Suprapubic skin (tissue), 4 donors: Measurements from ENCODE around the gene MRRF. TPM values are rescaled to one million over a fixed set of nuclear protein-coding genes. Genes with fewer than 3 reads are reported as not detected.

Experiments
- DNase-seq, 2 donors: peaks; one replicate each; pipeline ENCODE4 v3.0.0-alpha.2; 2019; ENCODE audit warnings: low spot score in 2 of 2
- H3K27ac ChIP-seq: fragments of 200-600 bp; sonication (generic); one replicate; pipeline ENCODE4 v1.5.1; 2019
- H3K27me3 ChIP-seq: fragments of 200-600 bp; sonication (generic); one replicate; pipeline ENCODE4 v1.5.1; 2019
- H3K36me3 ChIP-seq: fragments of 200-600 bp; sonication (generic); one replicate; pipeline ENCODE4 v1.5.1; 2019
- H3K4me1 ChIP-seq: fragments of 200-600 bp; sonication (generic); one replicate; pipeline ENCODE4 v1.5.1; 2019
- H3K4me3 ChIP-seq: fragments of 200-600 bp; sonication (generic); one replicate; pipeline ENCODE4 v1.5.1; 2019; ENCODE audit warnings: mild to moderate bottlenecking
- H3K9me3 ChIP-seq: fragments of 200-600 bp; sonication (generic); one replicate; pipeline ENCODE4 v1.5.1; 2019
- CTCF ChIP-seq, 2 donors: fragments of 200-600 bp in 1 of 2; fragments of 450-650 bp in 1 of 2; sonication (generic) in 1 of 2; IDR thresholded peaks; one replicate each; pipeline ENCODE4 v1.5.1; 2016 to 2019; ENCODE audit warnings: antibody characterized with exemption in 2 of 2, mild to moderate bottlenecking in 1 of 2, moderate library complexity in 1 of 2
- EP300 ChIP-seq: sonication (generic); formaldehyde crosslinking; IDR thresholded peaks from one replicate; pipeline ENCODE4 v1.6.1; 2017; ENCODE audit warnings: antibody characterized with exemption
- POLR2A ChIP-seq, 2 donors: fragments of 450-650 bp; IDR thresholded peaks; one replicate each; pipeline ENCODE4 v1.6.1; 2017; ENCODE audit warnings: antibody characterized with exemption in 2 of 2, mild to moderate bottlenecking in 2 of 2, moderate library complexity in 2 of 2
- POLR2AphosphoS5 ChIP-seq, 3 donors: sonication (generic); formaldehyde crosslinking; IDR thresholded peaks; one replicate each; pipeline ENCODE4 v1.6.1; 2017; ENCODE audit warnings: antibody characterized with exemption in 3 of 3
- WGBS: methylation state at CpG from one replicate; pipeline ENCODE4 v1.1.5; 2018; 5-methylcytosine and 5-hydroxymethylcytosine counted together
- total RNA-seq, 4 donors: library from RNA; depleted of rRNA; stranded (reverse); fragments of >200 nt; gene quantifications; one replicate each; pipeline ENCODE4 v1.1.0, GENCODE V29; 2016

Gene MRRF
- total RNA-seq, 4 donors from 2014 or later, result 41.3 to 75.2 (median 44.2) TPM

DNA sequence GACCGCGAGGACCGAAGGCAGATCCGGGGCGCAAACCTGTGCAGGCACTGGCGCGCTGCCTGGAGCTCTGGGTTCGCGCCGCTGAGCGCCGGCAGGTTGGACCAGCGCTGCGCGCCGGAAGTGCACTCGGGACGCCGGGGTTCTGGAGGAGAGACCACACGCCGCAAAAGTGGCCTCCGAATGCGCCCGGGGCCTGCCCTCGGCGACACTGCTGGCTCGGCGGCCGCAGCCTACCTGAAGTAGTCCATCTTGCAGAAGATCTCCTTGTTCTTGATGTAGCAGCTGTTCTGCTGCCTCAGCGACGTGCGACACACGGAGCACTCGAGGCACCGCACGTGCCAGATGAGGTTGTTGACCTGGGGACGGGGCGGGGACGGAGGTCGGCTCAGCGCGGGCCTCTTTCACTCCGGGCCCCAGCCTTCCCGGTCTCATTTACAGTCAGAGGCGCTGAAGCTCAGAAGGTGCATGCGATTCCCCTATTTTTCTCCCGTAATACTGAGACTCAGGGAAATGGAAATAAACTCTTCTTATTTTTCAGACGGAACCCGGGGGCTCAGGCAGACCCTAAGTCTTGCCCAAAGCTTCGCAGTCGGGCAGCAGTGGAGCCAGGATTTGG is 38.4 kb upstream of the MRRF start:
- peak overlapping the region; percentile 53 for H3K4me3 ChIP-seq
- no peaks in the 10 kb centered on the region for H3K9me3 ChIP-seq
- 3% methylated on average over 13 of the region's 51 CpGs for WGBS
- peaks cover 99% of the 10 kb centered on the region for H3K27me3 ChIP-seq
- TF ChIP-seq CTCF (IDR thresholded peaks at IDR 0.05), result no peak
- TF ChIP-seq POLR2A (IDR thresholded peaks at IDR 0.05), result no peak
- no peak for TF ChIP-seq POLR2AphosphoS5 (IDR thresholded peaks at IDR 0.05)
- no peak for TF ChIP-seq EP300
- H3K27ac ChIP-seq, result no peak overlapping the region
- DNase-seq, result no peak
- no peaks in the 10 kb centered on the region for H3K36me3 ChIP-seq
- peaks cover 42% of the 10 kb centered on the region for H3K4me1 ChIP-seq

DNA sequence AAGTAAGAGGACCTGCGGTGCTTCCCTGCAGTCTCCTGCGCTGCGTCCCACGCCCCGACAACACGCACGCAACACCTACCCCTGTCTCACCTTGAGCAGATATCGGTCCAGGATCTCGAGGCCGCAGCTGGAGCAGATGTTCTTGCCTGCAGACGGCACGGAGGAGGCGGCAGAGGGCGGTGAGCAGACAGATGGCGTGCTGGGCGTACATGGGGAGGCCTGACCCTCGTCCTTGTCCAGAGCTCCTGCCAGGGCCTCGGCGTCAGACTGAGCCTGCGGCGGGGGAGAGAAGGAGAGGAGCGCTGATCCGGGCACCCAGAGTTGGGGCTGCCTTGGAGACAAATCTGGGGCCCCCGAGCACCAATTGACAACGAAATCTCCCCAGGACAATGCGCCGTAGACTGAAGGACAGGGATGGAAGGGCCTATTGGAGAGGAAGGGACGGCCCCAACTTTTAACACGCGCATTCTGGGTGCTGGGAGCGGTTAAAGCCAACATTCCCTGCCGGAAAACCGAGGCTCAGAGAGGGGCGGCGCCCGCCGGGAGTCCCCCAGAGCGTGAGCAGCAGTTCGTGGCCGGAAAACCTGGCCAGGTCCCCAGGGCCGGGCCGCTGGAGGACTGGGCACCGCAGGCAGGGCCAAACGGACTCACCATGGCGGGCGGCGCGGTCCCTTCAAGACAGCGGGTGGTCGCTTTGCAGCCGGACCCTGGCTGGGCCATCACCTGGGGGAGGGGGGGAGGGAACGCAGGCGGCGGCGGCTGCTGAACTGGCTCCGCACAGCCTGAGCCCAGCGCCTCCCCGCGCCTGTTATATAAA is 37.7 kb upstream of the MRRF start:
- DNase-seq, result no peak
- TF ChIP-seq CTCF (IDR thresholded peaks at IDR 0.05), result no peak
- TF ChIP-seq POLR2A (IDR thresholded peaks at IDR 0.05), result no peak
- TF ChIP-seq EP300, result no peak
- TF ChIP-seq POLR2AphosphoS5 (IDR thresholded peaks at IDR 0.05), result no peak
- H3K27me3 ChIP-seq, result peaks cover 94% of the 10 kb centered on the region
- H3K4me1 ChIP-seq, result peaks cover 42% of the 10 kb centered on the region
- no peaks in the 10 kb centered on the region for H3K36me3 ChIP-seq
- 27% methylated on average over 45 of the region's 59 CpGs for WGBS
- H3K9me3 ChIP-seq, result no peaks in the 10 kb centered on the region
- peak overlapping the region; percentile 53 for H3K4me3 ChIP-seq
- H3K27ac ChIP-seq, result no peak overlapping the region

DNA sequence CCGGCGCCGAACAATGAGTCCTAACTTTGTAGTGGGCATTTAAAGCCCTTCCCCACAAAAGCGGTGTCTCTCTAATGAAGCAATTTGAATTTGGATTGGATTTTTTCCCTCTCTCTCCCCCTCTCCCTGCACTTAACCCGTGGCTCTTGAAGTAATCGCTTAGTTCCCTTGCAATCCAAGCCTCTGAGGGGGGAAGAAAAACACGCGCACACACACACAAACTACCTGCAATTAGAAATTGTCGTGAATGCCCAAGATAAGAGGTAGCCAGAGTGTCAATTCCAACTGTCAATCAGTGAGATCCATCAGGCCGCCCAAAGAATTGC is 37.1 kb upstream of the MRRF start:
- Histone ChIP-seq H3K27me3 (peaks cover 89% of the 10 kb centered on the region), H3K27ac (no peak overlapping the region), H3K4me3 (peak overlapping the region; percentile 53), H3K36me3 (no peaks in the 10 kb centered on the region), H3K4me1 (peaks cover 41% of the 10 kb centered on the region), H3K9me3 (no peaks in the 10 kb centered on the region)
- TF ChIP-seq POLR2AphosphoS5 (IDR thresholded peaks at IDR 0.05), result no peak
- TF ChIP-seq EP300, result no peak
- TF ChIP-seq POLR2A (IDR thresholded peaks at IDR 0.05), result no peak
- no peak for TF ChIP-seq CTCF (IDR thresholded peaks at IDR 0.05)
- WGBS, result 16% methylated on average over 10 of the region's 10 CpGs
- no peak for DNase-seq

DNA sequence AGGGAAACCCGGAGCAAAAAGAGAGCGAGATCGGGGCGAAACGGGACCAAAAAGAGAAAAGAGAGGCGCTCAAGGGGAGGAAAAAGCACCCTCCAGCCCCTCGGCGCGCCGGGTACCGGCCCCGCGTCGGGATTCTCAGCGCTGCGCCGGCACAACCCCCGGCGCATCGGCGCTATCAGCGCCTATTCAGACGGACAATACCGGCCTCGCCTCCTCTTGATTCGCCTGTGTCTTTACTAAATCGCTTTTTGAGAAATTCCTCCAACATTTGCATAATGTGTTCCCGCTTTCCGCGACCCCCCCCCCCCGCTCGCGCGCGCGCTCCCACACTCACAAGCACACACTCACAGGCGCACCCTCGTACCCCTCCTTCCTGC is 36.5 kb upstream of the MRRF start:
- no peak for DNase-seq
- peak overlapping the region; percentile 53 for H3K4me3 ChIP-seq
- peaks cover 35% of the 10 kb centered on the region for H3K4me1 ChIP-seq
- 0% methylated on average over 38 of the region's 38 CpGs for WGBS
- no peaks in the 10 kb centered on the region for H3K9me3 ChIP-seq
- H3K36me3 ChIP-seq, result no peaks in the 10 kb centered on the region
- H3K27me3 ChIP-seq, result peaks cover 82% of the 10 kb centered on the region
- no peak overlapping the region for H3K27ac ChIP-seq
- no peak for TF ChIP-seq CTCF (IDR thresholded peaks at IDR 0.05)
- no peak for TF ChIP-seq EP300
- no peak for TF ChIP-seq POLR2AphosphoS5 (IDR thresholded peaks at IDR 0.05)
- no peak for TF ChIP-seq POLR2A (IDR thresholded peaks at IDR 0.05)
